Measurements from ENCODE around the gene HSD17B13.
"Not testable (repeated sequence)": the region's sequence is repeated elsewhere in the genome, so short reads cannot be mapped to it uniquely, and the experiment has no call there.

HSD17B13 gene

GRCh38 chr4:87315000-87315399 lies 7.7 kb downstream of the HSD17B13 start:
- DNase-seq = not testable (repeated sequence)

- no peak for DNase-seq
Measured at GRCh38 chr4:87313756-87314155, 8.9 kb downstream of the HSD17B13 start.

GRCh38 chr4:87311684-87312083 lies 11.0 kb downstream of the HSD17B13 start:
- DNase-seq = no peak

GRCh38 chr4:87310691-87311335 lies 11.9 kb downstream of the HSD17B13 start:
- no peak for DNase-seq

GRCh38 chr4:87309625-87310024 lies 13.1 kb downstream of the HSD17B13 start:
- no peak for DNase-seq

- DNase-seq = no peak
Measured at GRCh38 chr4:87306056-87306455, 16.6 kb downstream of the HSD17B13 start.

- DNase-seq = no peak
Measured at GRCh38 chr4:87305562-87305961, 17.1 kb downstream of the HSD17B13 start.

- no peak for DNase-seq
Measured at GRCh38 chr4:87304745-87305432, 17.8 kb downstream of the HSD17B13 start.

- no peak for DNase-seq
Measured at GRCh38 chr4:87299898-87300297, 22.8 kb downstream of the HSD17B13 start.

- DNase-seq = no peak
Measured at GRCh38 chr4:87298362-87298761, 24.3 kb downstream of the HSD17B13 start.

- DNase-seq = not testable (repeated sequence)
Measured at GRCh38 chr4:87294911-87295310, 27.8 kb downstream of the HSD17B13 start.

- DNase-seq = not testable (repeated sequence)
Measured at GRCh38 chr4:87293889-87294288, 28.8 kb downstream of the HSD17B13 start.

GRCh38 chr4:87286970-87287369 lies 35.7 kb downstream of the HSD17B13 start:
- DNase-seq = no peak

- DNase-seq = not testable (repeated sequence)
Measured at GRCh38 chr4:87284268-87284667, 38.4 kb downstream of the HSD17B13 start.

GRCh38 chr4:87283151-87283550 lies 39.5 kb downstream of the HSD17B13 start:
- no peak for DNase-seq

GRCh38 chr4:87281603-87282002 lies 41.1 kb downstream of the HSD17B13 start:
- DNase-seq = no peak

GRCh38 chr4:87278335-87278794 lies 44.3 kb downstream of the HSD17B13 start:
- DNase-seq = no peak

- DNase-seq = no peak
Measured at GRCh38 chr4:87275311-87275710, 47.4 kb downstream of the HSD17B13 start.

- DNase-seq = no peak
Measured at GRCh38 chr4:87274803-87275202, 47.9 kb downstream of the HSD17B13 start.

- no peak for DNase-seq
Measured at GRCh38 chr4:87274327-87274726, 48.4 kb downstream of the HSD17B13 start.

- DNase-seq = no peak
Measured at GRCh38 chr4:87270825-87271224, 51.9 kb downstream of the HSD17B13 start.

GRCh38 chr4:87270144-87270543 lies 52.5 kb downstream of the HSD17B13 start:
- peak; percentile 17 for DNase-seq

GRCh38 chr4:87268411-87268810 lies 54.3 kb downstream of the HSD17B13 start:
- DNase-seq = no peak

GRCh38 chr4:87266986-87267385 lies 55.7 kb downstream of the HSD17B13 start:
- DNase-seq = no peak

GRCh38 chr4:87262886-87263285 lies 59.8 kb downstream of the HSD17B13 start:
- DNase-seq = no peak

All from NCI-H1694 treated with DMSO at 0.1 percent for 48 hours (cell line).